ENCODE data around the gene DCUN1D2. TPM values are rescaled to one million over a fixed set of nuclear protein-coding genes. Genes with fewer than 3 reads are reported as not detected.

The DCUN1D2 gene
- total RNA-seq, 4 donors from 2014 or later, result 8.7 to 51.7 (median 18.3) TPM

DNA sequence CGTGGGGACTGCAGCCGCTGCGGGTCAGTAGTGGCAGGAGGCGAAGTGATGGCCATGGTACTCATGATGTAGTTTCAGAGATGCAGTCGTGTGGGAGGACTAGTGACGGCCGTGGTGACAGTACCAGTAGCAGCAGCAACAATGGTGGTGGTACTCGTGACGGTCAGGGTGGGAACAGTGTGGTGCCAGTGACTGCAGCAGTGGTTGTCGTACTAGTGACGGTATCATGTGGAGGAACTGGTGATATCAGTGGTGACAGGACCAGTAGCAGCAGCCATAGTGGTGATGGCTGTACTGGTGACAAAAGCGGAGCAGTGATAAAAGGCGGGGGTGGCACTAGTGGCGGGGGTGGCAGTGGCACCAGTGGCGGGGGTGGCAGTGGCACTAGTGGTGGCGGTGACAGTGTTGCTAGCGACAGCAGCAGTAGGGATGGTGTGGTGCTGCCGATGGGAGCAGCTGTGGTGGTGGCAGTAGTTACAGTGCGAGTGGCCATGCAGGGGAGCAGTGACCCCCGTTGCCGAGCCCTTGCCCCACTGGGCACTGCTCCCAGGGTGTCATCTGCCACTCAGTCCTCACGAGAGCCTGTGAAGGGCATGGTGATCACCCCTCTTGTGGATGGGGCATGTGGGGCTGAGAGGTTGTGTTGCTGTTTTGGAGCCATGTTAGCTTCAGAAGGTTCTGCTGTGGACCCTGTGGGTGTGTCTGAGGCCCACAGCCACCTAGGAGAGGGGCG, 60.0 kb downstream of the DCUN1D2 start:
- no peaks in the 10 kb centered on the region for H3K36me3 ChIP-seq
- no peak overlapping the region for H3K27ac ChIP-seq
- H3K4me1 ChIP-seq, result no peaks in the 10 kb centered on the region
- no peak overlapping the region for H3K4me3 ChIP-seq
- WGBS, result 93% methylated on average over 22 of the region's 23 CpGs
- no peak for DNase-seq (ENCODE audit: low spot score in 2 of 2)
- TF ChIP-seq POLR2A (IDR thresholded peaks at IDR 0.05), result no peak
- TF ChIP-seq POLR2AphosphoS5 (IDR thresholded peaks at IDR 0.05), result no peak
- TF ChIP-seq, protein P1, sequence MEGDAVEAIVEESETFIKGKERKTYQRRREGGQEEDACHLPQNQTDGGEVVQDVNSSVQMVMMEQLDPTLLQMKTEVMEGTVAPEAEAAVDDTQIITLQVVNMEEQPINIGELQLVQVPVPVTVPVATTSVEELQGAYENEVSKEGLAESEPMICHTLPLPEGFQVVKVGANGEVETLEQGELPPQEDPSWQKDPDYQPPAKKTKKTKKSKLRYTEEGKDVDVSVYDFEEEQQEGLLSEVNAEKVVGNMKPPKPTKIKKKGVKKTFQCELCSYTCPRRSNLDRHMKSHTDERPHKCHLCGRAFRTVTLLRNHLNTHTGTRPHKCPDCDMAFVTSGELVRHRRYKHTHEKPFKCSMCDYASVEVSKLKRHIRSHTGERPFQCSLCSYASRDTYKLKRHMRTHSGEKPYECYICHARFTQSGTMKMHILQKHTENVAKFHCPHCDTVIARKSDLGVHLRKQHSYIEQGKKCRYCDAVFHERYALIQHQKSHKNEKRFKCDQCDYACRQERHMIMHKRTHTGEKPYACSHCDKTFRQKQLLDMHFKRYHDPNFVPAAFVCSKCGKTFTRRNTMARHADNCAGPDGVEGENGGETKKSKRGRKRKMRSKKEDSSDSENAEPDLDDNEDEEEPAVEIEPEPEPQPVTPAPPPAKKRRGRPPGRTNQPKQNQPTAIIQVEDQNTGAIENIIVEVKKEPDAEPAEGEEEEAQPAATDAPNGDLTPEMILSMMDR (IDR thresholded peaks at IDR 0.05), result no peak
- no peak for TF ChIP-seq EP300 (IDR thresholded peaks at IDR 0.05)
- H3K27me3 ChIP-seq, result no peaks in the 10 kb centered on the region
- no peaks in the 10 kb centered on the region for H3K9me3 ChIP-seq

DNA sequence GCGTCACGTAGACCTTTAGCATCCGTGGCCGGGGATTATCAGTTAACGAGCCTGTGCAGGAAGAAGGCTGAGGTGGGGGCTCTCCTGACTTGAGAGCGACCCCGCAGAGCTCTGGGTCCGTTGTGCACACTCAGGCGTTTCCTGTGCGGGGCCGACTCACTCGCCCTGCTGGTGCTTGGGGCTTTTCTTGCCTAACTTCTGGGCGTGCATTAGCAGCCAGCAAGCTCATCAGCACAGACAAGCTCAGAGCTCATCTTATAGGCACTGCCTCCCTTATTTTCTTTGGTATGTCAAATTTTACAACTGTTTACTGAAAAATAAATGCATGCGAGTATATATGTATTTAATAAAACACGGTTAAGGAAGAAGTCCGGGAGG, 60.9 kb downstream of the DCUN1D2 start:
- WGBS, result 82% methylated on average over 15 of the region's 16 CpGs
- Histone ChIP-seq H3K36me3 (no peaks in the 10 kb centered on the region), H3K9me3 (no peaks in the 10 kb centered on the region), H3K27ac (no peak overlapping the region), H3K4me1 (no peaks in the 10 kb centered on the region), H3K4me3 (no peak overlapping the region), H3K27me3 (no peaks in the 10 kb centered on the region)
- no peak for DNase-seq (ENCODE audit: low spot score in 2 of 2)
- no peak for TF ChIP-seq EP300 (IDR thresholded peaks at IDR 0.05)

DNA sequence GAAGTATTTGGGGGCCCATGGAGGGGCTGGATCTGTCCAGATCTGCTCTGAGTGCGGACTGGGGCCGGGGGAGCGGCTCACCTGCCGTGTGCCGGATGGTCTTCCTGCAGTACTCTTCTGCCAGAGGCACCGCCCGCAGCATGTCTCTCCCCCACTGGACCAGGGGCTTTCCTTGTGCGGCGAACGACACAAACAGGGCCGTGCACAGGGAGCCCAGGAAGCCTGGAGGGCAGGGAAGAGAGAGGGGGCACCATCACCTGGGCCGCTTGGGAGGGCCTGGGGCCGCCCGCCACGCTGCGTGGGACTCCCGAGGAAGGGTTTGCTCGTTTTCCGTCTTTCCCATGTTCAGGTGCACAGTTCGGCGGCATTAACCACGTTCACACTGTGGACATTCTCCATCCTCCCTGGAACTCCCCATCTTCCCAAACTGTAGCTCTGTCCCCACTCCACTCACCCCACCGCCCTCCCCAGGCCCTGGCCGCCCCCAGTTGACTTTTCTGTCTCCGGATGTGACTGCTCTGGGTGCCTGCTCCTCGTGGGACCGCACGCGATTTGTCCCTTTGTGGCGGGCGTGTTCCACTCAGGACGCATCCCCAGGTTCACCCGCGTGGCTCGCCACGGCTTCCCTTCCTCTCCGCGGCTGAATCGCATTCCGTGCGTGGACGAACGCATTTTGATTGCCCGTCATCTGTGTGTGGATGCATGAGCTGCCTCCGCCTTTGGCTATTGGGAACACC, 61.5 kb downstream of the DCUN1D2 start:
- Histone ChIP-seq H3K4me3 (no peak overlapping the region), H3K27me3 (no peaks in the 10 kb centered on the region), H3K4me1 (no peaks in the 10 kb centered on the region), H3K9me3 (no peaks in the 10 kb centered on the region), H3K36me3 (no peaks in the 10 kb centered on the region), H3K27ac (no peak overlapping the region)
- WGBS, result 96% methylated on average over 42 of the region's 45 CpGs
- TF ChIP-seq, protein P1 (IDR thresholded peaks at IDR 0.05), result no peak
- TF ChIP-seq POLR2A (IDR thresholded peaks at IDR 0.05) (no peak), EP300 (IDR thresholded peaks at IDR 0.05) (no peak), POLR2AphosphoS5 (IDR thresholded peaks at IDR 0.05) (no peak)
- peak in 1 of 2 donors; percentile 50 for DNase-seq (ENCODE audit: low spot score in 2 of 2)

GRCh38 chr13:113428469-113428865, 62.0 kb downstream of the DCUN1D2 start:
- TF ChIP-seq POLR2A (IDR thresholded peaks at IDR 0.05) (no peak), EP300 (IDR thresholded peaks at IDR 0.05) (no peak), POLR2AphosphoS5 (IDR thresholded peaks at IDR 0.05) (no peak)
- TF ChIP-seq, protein P1 (IDR thresholded peaks at IDR 0.05), result no peak
- DNase-seq (ENCODE audit: low spot score in 2 of 2), result peak in 1 of 2 donors; percentile 59
- Histone ChIP-seq H3K9me3 (no peaks in the 10 kb centered on the region), H3K4me3 (no peak overlapping the region), H3K27me3 (no peaks in the 10 kb centered on the region), H3K4me1 (no peaks in the 10 kb centered on the region), H3K27ac (no peak overlapping the region), H3K36me3 (no peaks in the 10 kb centered on the region)
- 72% methylated on average over 12 of the region's 17 CpGs for whole genome bisulfite sequencing

DNA sequence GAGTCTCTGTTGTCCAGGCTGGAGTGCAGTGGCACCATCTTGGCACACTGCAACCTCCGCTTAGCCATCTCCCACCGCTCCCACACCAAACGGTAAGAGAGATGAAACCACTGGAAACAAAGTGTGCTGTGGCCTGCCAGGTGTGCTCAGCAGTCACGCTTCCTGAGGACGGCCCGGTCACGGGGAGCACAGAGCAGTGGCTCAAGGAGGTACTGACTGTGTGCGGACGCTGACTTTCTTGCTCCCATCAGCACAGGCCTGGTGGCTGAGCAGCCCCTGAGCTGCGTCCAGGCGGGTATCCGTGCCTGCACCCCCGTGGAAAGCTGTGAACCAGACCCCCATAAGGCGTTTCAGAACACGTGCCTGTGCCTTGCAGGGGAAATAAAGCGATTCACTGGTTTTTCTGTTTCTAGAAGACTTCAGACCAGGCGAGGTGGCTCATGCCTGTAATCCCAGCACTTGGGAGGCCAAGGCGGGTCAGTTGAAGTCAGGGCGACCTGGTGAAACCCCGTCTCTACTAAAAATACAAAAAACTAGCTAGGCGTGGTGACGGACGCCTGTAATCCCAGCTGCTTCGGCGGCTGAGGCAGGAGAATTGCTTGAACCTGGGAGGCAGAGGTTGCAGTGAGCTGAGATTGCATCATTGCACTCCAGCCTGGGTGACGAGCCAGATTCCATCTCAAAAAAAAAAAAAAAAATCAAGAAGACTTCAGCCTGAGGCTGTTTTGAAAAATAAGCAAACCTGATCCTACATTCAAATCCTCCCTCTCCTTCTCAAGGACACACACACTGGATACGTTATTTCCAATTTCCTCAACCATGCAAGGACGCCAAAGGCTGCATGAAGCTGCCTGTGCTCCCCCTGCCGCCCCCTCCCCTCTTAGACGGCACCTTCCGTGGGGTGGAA, 62.7 kb downstream of the DCUN1D2 start:
- DNase-seq (ENCODE audit: low spot score in 2 of 2), result peak in 1 of 2 donors; percentile 49
- TF ChIP-seq POLR2A (IDR thresholded peaks at IDR 0.05), result no peak
- TF ChIP-seq POLR2AphosphoS5 (IDR thresholded peaks at IDR 0.05), result no peak
- TF ChIP-seq EP300 (IDR thresholded peaks at IDR 0.05), result no peak
- TF ChIP-seq, protein P1 (IDR thresholded peaks at IDR 0.05), result no peak
- 77% methylated on average over 31 of the region's 31 CpGs for WGBS
- Histone ChIP-seq H3K36me3 (no peaks in the 10 kb centered on the region), H3K4me3 (no peak overlapping the region), H3K27me3 (no peaks in the 10 kb centered on the region), H3K4me1 (no peaks in the 10 kb centered on the region), H3K27ac (no peak overlapping the region), H3K9me3 (no peaks in the 10 kb centered on the region)
